KMS-11 (cell line): ENCODE data around the gene NUDT5.

Experiments used
- H2AFZ ChIP-seq: fragments of 200-600 bp; sonication (generic); 2 replicates; pipeline ENCODE4 v1.6.1; 2016; ENCODE audit warnings: antibody characterized with exemption, mixed run types, low read depth
- H3K27ac ChIP-seq: fragments of 200-600 bp; sonication (generic); 2 replicates; pipeline ENCODE4 v1.6.1; 2016; ENCODE audit warnings: mild to moderate bottlenecking, mixed run types
- H3K27me3 ChIP-seq: fragments of 200-600 bp; sonication (generic); 2 replicates; pipeline ENCODE4 v1.6.1; 2017; ENCODE audit warnings: mild to moderate bottlenecking, low read depth, mixed run types, moderate library complexity; ENCODE audit not compliant: insufficient read depth
- H3K36me3 ChIP-seq: fragments of 200-600 bp; sonication (generic); 2 replicates; pipeline ENCODE4 v1.6.1; 2017; ENCODE audit warnings: mild to moderate bottlenecking, mixed run types; ENCODE audit not compliant: insufficient read depth
- H3K4me1 ChIP-seq: fragments of 200-600 bp; sonication (generic); 2 replicates; pipeline ENCODE4 v1.6.1; 2016; ENCODE audit warnings: mild to moderate bottlenecking, low read depth, mixed run types; ENCODE audit not compliant: poor library complexity, severe bottlenecking
- H3K4me2 ChIP-seq: fragments of 200-600 bp; sonication (generic); 2 replicates; pipeline ENCODE4 v1.7.0; 2016; ENCODE audit warnings: mild to moderate bottlenecking, mixed run types
- H3K4me3 ChIP-seq: fragments of 200-600 bp; sonication (generic); IDR thresholded peaks from 2 replicates; pipeline ENCODE4 v1.6.1; 2017; ENCODE audit warnings: low read depth, low read length, mixed read lengths; ENCODE audit not compliant: insufficient read depth
- H3K79me2 ChIP-seq: fragments of 200-600 bp; sonication (generic); 2 replicates; pipeline ENCODE4 v1.6.1; 2016; ENCODE audit warnings: low read depth, mixed run types; ENCODE audit not compliant: insufficient read depth
- H3K9ac ChIP-seq: fragments of 200-600 bp; sonication (generic); 2 replicates; pipeline ENCODE4 v1.6.1; 2016; ENCODE audit warnings: mild to moderate bottlenecking, mixed run types
- H4K20me1 ChIP-seq: fragments of 200-600 bp; sonication (generic); 2 replicates; pipeline ENCODE4 v1.6.1; 2016; ENCODE audit warnings: mild to moderate bottlenecking, mixed run types; ENCODE audit not compliant: insufficient read depth
- CTCF ChIP-seq: fragments of 200-600 bp; sonication (generic); conservative IDR thresholded peaks from 2 replicates; pipeline ENCODE4 v1.6.1; 2017; ENCODE audit warnings: low read depth, mild to moderate bottlenecking, antibody characterized with exemption, low read length, moderate library complexity, mixed read lengths

NUDT5 gene

GRCh38 chr10:12130237-12130872 is 65.3 kb downstream of the NUDT5 start:
- no peaks in the 10 kb centered on the region; the same call in 1 of the 2 replicates for H3K36me3 ChIP-seq
- H3K4me1 ChIP-seq = peaks cover 13% of the 10 kb centered on the region
- H3K4me3 ChIP-seq = no peak overlapping the region
- H3K9ac ChIP-seq = peak overlapping the region; percentile 77; the same call in 1 of the 2 replicates
- peaks cover 9% of the 10 kb centered on the region for H3K79me2 ChIP-seq
- peak overlapping the region; percentile 43 for H3K4me2 ChIP-seq
- peak; percentile 83 for TF ChIP-seq CTCF
- H3K27ac ChIP-seq = 0 out of 2 replicates have a peak overlapping the region, but pooled peaks have one; percentile 1
- H2AFZ ChIP-seq = peak overlapping the region; percentile 83
- no peaks in the 10 kb centered on the region for H3K27me3 ChIP-seq
- no peaks in the 10 kb centered on the region for H4K20me1 ChIP-seq

GRCh38 chr10:12129222-12130111 is 66.2 kb downstream of the NUDT5 start, which contains the start of gene SEC61A2:
TSS of gene SEC61A2 (plus strand) at chr10:12129677. CDS start at chr10:12129788, 111 bp downstream.
- Histone ChIP-seq H3K79me2 (peaks cover 9% of the 10 kb centered on the region), H3K36me3 (no peaks in the 10 kb centered on the region; the same call in 1 of the 2 replicates), H3K27me3 (no peaks in the 10 kb centered on the region), H2AFZ (peak within 1 kb of the TSS; percentile 93), H4K20me1 (no peaks in the 10 kb centered on the region), H3K4me2 (peak within 1 kb of the TSS; percentile 76), H3K4me3 (no peak within 1 kb of the TSS), H3K4me1 (peaks cover 19% of the 10 kb centered on the region), H3K9ac (peak within 1 kb of the TSS; percentile 77), H3K27ac (peak within 1 kb of the TSS; percentile 83)
- no peak for TF ChIP-seq CTCF

DNA sequence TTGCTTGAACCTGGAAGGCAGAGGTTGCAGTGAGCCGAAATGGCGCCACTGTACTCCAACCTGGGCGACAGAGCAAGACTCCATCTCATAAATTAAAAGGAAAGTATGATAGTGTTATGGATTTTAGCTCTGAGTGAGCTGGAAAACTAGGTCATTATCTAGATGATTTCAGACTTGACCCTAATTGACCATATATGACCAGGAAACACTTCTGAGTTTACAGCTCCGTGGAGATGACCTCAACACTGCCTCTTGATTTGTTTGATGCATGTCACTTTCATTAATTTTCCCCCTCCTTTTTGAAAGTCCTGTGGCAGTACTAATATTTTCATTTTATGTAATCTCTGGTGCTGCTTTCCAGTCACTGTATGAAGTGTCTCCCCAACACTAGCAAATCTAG is 74.0 kb downstream of the NUDT5 start:
- H3K27ac ChIP-seq = peak overlapping the region; percentile 81
- TF ChIP-seq CTCF = no peak
- H3K4me3 ChIP-seq = no peak overlapping the region
- peak overlapping the region; percentile 72 for H3K4me2 ChIP-seq
- no peaks in the 10 kb centered on the region for H4K20me1 ChIP-seq
- no peaks in the 10 kb centered on the region for H3K79me2 ChIP-seq
- H3K9ac ChIP-seq = peak overlapping the region; percentile 23; the same call in 1 of the 2 replicates
- H2AFZ ChIP-seq = no peak overlapping the region
- peaks cover 4% of the 10 kb centered on the region; the same call in 1 of the 2 replicates for H3K36me3 ChIP-seq
- peaks cover 40% of the 10 kb centered on the region for H3K4me1 ChIP-seq
- no peaks in the 10 kb centered on the region for H3K27me3 ChIP-seq
